NCI-H128 (cell line): ENCODE data around the gene TNRC6A.
"Not testable (repeated sequence)": the region's sequence is repeated elsewhere in the genome, so short reads cannot be mapped to it uniquely, and the experiment has no call there.

Source experiments
- DNase-seq: peaks from one replicate; lab custom pipeline; 2025; ENCODE audit not compliant: unreplicated experiment; lab: John Stamatoyannopoulos, UW

The TNRC6A gene

GRCh38 chr16:24841291-24841690 is 111.8 kb downstream of the TNRC6A start:
- DNase-seq = no peak

GRCh38 chr16:24844101-24845030 is 114.9 kb downstream of the TNRC6A start:
- DNase-seq = no peak

GRCh38 chr16:24845031-24845365 is 115.5 kb downstream of the TNRC6A start:
- DNase-seq = not testable (repeated sequence)

GRCh38 chr16:24845726-24846547 is 116.5 kb downstream of the TNRC6A start, which contains the start of gene SLC5A11:
Gene SLC5A11 (plus strand): TSS chr16:24845963. CDS start chr16:24858644, 12,681 bp downstream.
- DNase-seq = no peak

DNA sequence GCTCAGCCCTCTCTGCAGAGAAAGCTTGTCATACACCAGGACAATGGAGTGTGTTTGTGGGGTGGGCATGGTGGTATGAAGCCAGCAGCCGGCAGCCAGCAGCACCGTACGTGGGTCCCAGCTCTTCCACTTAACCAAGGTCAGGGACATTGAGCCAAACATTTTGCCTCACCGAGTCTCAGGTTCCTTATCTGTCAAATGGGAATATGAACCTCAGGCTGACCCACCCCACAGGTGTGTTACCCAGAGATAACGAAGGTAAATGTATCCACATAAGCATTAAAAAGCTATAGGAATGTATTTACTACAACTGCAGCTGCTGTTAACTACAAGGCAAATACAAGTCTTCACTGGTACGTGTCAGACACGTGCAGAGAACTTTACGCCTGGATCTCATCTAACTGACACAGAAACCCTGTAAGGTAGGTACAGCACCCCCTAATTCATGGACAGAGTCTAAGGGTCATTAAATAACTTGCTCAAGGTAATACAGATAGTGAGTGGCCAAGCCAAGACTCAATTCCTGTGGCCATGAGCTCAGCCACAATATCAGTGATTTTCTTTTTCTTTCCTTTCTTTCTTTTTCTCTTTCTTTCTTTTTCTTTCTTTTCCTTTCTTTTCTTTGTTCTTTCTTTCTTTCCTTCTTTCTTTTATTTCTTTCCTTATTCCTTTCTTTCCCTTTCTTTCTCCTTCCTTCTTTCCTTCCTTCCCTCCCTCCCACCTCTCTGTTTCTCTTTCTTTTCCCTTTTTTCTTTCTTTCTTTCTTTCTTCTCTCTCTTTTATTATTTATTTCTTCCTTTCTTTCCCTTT is 117.3 kb downstream of the TNRC6A start:
- DNase-seq = no peak

GRCh38 chr16:24847358-24847664 is 117.9 kb downstream of the TNRC6A start:
- no peak for DNase-seq

- DNase-seq = no peak
Observed at GRCh38 chr16:24848065-24848464, 118.6 kb downstream of the TNRC6A start.

- DNase-seq = no peak
Observed at GRCh38 chr16:24849641-24850040, 120.2 kb downstream of the TNRC6A start.

- DNase-seq = no peak
Observed at GRCh38 chr16:24850289-24850938, 121.0 kb downstream of the TNRC6A start.

GRCh38 chr16:24851700-24852099 is 122.2 kb downstream of the TNRC6A start:
- no peak for DNase-seq

- DNase-seq = no peak
Observed at GRCh38 chr16:24852281-24852721, 122.8 kb downstream of the TNRC6A start.

- DNase-seq = no peak
Observed at GRCh38 chr16:24853169-24853824, 123.8 kb downstream of the TNRC6A start.

DNA sequence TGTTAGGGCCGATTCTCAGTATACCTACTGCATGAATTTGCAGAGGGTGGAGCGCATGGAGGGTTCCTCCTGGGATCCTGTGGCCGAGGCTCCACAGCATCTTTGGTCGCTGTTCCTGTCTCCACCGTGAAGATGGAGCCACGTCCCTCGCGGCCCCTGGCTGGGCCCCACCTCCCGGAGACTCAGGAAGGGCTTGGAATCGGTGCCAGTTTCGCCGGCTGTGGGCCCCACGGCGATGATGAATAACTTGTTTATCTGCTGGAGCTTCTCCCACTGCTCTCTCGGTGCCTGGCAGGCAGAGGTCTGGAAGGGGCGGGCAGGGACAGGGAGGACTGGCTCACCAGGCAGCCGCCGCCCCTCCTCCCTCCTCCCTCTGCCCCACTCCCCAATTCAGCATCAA is 124.4 kb downstream of the TNRC6A start:
- DNase-seq = no peak

DNA sequence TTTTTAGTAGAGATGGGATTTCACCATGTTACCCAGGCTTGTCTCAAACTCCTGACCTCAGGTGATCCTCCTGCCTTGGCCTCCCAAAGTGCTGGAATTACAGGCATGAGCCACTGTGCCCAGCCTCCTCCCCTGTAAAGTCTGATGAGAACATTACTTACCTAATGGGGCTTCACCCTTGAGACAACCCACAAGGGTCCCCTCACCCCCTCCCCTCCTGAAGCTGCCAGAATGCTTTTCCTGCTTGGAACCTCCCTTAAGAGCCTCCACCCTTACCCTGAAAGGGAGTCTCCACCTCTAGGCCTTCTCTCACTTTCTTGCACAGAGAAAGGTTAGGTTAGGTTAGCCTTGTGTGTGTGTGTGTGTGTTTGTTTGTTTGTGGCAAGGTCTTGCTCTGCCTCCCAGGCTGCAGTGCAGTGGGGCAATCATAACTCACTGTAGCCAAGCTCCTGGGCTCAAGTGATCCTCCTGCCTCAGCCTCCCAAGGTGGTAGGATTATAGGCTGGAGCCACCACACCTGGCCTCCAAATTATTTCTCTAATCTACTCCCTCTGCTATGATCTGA is 125.2 kb downstream of the TNRC6A start:
- DNase-seq = no peak

DNA sequence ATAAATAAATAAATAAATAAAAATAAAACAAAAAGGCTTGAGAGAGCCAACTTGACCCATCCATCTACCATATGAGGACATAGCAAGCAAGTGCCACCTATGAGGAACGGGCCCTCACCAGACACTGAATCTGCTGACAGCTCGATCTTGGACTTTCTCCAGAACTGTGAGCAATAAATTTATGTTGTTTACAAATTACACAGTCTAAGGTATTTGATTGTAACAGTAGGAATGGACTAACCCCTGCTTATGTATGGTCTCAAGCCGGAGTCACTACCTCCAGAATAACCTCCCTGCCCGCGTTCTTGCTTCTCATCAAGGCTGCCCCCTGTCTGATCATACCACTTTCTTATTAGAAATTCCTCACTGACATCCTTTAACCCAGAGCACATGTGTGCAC is 126.2 kb downstream of the TNRC6A start:
- no peak for DNase-seq

- not testable (repeated sequence) for DNase-seq
Observed at GRCh38 chr16:24856871-24857270, 127.4 kb downstream of the TNRC6A start.

- DNase-seq = no peak
Observed at GRCh38 chr16:24858219-24859041, 129.0 kb downstream of the TNRC6A start.

DNA sequence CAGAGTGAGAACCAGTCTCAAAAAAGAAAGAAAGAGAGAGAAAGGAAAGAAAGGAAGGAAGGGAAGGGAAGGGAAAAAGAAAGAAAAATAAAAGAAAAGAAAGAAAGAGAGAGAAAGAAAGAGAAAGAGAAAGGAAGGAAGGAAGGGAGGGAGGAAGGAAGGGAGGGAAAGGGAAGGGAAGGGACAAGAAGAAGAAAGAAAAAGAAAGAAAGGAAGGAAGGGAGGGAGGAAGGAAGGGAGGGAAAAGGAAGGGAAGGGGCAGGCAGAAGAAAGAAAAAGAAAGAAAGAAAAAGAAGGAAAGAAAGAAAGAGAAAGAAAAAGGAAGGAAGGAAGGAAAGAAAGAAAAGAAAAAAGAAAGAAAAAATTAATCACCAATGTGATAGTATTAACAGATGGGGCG is 132.0 kb downstream of the TNRC6A start:
- DNase-seq = no peak
